ENCODE measurements around the gene METTL2B.
A peak's percentile ranks its signal among the peaks of the same experiment; 100 is the strongest.

DNA sequence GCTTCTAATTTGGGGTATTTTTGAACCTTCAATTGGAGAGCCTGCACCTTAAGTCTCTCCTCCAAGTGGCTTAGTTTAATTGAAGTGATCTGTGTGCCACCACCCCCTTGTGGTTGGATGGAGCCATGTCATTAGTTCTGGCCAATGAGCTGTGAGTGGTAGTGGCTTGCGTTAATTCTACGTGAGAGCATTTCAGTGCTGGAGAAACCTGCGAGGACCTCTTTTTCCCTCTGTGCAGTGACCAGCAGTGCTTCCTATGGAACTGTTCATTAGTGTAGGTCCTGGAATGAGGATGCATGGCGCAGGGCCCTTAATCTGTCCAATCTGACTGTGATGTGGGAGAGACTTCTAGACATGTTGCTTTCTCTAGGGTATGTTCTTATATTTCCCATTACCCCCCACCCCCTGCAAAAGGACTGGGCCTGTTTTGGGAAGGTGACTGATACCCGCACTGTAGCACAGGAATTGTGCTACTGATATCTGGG lies 17.1 kb upstream of the METTL2B start:
- TF ChIP-seq, protein P1, sequence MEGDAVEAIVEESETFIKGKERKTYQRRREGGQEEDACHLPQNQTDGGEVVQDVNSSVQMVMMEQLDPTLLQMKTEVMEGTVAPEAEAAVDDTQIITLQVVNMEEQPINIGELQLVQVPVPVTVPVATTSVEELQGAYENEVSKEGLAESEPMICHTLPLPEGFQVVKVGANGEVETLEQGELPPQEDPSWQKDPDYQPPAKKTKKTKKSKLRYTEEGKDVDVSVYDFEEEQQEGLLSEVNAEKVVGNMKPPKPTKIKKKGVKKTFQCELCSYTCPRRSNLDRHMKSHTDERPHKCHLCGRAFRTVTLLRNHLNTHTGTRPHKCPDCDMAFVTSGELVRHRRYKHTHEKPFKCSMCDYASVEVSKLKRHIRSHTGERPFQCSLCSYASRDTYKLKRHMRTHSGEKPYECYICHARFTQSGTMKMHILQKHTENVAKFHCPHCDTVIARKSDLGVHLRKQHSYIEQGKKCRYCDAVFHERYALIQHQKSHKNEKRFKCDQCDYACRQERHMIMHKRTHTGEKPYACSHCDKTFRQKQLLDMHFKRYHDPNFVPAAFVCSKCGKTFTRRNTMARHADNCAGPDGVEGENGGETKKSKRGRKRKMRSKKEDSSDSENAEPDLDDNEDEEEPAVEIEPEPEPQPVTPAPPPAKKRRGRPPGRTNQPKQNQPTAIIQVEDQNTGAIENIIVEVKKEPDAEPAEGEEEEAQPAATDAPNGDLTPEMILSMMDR (conservative IDR thresholded peaks at IDR 0.05; ENCODE audit: low read length), result peak; percentile 92
- no peak for TF ChIP-seq EZH2phosphoT487 (IDR thresholded peaks at IDR 0.05; ENCODE audit: borderline replicate concordance, low read depth, low read length)
